ENCODE measurements around the gene DNAH1. TPM values are rescaled to one million over a fixed set of nuclear protein-coding genes. Genes with fewer than 3 reads are reported as not detected.
A peak's percentile ranks its signal among the peaks of the same experiment; 100 is the strongest.
"Not testable (repeated sequence)": the region's sequence is repeated elsewhere in the genome, so short reads cannot be mapped to it uniquely, and the experiment has no call there.

DNAH1 gene
- 0.35 and 2.3 TPM in 2 replicates for total RNA-seq

DNA sequence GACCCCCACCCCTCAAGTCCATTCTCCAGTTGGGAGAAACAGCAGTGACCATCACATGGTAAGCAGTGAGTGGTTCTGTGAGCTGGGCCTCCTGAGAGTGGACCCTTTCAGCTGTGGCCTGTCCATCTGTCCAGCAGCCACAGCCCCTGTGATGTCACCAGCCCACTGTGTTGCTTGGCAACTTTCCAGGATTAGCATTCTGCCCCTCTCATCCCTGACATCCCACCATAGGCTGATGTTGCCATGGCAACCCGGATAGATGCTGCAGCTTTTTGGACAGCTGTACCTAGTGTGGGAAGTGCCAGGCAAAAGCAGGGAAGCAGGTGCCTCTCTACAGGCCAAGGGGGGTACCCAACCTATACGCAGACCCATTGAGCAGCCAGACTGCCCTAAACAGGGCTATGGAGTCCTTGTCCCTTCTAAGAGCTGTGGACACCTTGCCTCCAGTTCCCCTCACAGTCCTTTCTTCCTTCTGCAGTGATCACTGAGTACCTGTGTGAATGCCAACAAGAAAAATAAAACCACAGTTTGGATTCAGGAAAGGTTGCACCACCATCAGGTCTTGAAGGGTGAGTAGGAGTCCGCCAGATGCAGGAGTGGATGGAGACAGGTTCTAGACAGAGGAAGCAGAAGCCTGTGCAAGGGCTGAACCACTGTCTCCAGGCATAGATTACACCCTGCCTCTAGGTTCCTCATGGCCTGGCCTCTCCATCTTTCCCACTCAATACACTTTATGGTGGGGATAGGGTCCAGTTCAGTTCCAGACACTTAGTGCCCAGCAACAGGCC, at the start of gene DNAH1:
TSS of gene DNAH1 (plus strand) at position 343 of the 788 bp plus-strand sequence. CDS start 6,124 bp downstream, outside the sequence.
- DNase-seq (ENCODE audit: low read depth) = no peak

GRCh38 chr3:52268036-52268435, 48.1 kb upstream of the DNAH1 start:
- no peak for DNase-seq (ENCODE audit: low read depth)

- DNase-seq (ENCODE audit: low read depth) = no peak
These were observed 46.3 kb upstream of the DNAH1 start for GRCh38 chr3:52269776-52270175.

DNA sequence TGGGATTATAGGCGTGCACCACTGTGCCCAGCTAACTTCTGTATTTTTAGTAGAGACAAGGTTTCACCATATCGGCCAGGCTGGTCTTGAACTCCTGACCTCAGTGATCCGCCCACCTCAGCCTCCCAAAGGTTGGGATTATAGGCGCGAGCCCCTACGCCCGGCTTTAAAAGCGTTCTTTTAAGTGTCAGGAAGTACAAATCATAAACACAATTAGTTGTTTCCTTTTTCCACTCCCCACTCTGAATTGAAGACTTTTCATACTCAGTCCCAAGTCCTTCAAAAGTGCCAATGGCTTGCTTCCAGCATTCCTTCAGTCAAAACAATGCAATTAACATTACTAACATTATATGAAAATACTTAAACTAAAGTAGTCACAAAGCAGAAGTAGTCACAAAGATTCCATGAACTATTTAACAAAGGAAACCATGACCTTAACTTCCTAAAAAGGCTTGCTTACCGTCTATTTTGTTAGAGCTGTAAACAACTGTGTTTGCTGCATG, 45.8 kb upstream of the DNAH1 start:
- DNase-seq (ENCODE audit: low read depth) = peak; percentile 51

DNA sequence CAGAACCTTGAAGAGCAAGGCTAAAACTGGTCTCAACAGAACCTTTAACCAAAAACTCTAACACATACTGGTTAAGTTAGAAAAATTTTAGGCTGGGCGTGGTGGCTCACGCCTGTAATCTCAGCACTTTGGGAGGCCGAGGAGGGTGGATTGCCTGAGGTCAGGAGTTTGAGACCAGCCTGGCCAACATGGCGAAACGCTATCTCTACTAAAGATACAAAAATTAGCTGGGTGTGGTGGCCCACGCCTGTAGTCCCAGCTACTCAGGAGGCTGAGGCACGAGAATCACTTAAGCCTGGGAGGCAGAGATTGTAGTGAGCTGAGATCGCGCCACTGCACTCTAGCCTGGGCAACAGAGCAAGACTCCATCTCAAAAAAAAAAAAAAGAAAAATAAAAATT, 43.9 kb upstream of the DNAH1 start:
- DNase-seq (ENCODE audit: low read depth) = not testable (repeated sequence)

DNA sequence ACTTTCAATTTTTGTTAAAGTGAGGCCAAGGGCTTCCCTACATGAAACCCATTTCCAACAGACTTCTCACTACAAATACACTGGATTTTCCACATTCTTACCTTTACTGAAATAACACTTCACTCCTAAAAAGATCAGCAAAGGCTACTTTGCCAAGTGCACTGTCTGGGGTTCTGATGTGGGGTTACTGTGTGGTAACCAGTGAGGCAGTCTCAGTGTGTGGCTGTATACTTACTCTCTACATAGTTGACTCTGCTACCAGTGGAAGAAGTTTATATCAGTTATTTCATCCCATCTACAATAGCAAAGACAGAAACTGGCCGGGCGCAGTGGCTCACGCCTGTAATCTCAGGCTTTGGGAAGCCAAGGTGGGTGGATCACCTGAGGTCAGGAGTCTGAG, 43.3 kb upstream of the DNAH1 start:
- DNase-seq (ENCODE audit: low read depth) = no peak

GRCh38 chr3:52274781-52275180, 41.3 kb upstream of the DNAH1 start:
- DNase-seq (ENCODE audit: low read depth) = not testable (repeated sequence)

GRCh38 chr3:52277071-52277964, 38.8 kb upstream of the DNAH1 start:
- peak; percentile 39 for DNase-seq (ENCODE audit: low read depth)

DNA sequence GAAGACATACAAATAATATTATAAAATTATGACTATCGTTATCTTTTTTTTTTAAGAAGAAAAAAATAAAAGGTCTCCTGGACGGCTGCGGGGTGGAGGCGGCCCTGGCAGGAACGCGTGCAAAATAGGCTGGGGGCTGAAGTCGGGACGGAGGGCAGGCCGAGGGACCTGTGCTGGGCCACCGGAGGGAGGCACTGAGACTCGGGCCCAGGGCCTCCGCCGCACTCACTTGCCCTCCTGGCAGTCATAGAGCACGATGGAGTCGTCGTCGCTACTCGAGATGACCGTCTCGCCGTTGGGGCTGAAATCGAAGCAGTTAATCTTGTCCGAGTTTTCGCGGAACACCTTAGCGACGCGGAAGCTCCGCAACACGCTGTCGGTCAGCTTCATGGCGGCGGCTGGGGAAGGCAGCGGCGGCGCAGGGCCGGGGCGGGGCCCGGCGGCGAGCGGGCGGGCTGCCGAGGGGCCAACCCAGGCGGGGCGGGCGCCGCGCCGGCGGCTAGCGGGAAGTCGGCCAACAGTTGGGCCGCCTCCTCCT, 38.1 kb upstream of the DNAH1 start:
- DNase-seq (ENCODE audit: low read depth) = no peak

DNA sequence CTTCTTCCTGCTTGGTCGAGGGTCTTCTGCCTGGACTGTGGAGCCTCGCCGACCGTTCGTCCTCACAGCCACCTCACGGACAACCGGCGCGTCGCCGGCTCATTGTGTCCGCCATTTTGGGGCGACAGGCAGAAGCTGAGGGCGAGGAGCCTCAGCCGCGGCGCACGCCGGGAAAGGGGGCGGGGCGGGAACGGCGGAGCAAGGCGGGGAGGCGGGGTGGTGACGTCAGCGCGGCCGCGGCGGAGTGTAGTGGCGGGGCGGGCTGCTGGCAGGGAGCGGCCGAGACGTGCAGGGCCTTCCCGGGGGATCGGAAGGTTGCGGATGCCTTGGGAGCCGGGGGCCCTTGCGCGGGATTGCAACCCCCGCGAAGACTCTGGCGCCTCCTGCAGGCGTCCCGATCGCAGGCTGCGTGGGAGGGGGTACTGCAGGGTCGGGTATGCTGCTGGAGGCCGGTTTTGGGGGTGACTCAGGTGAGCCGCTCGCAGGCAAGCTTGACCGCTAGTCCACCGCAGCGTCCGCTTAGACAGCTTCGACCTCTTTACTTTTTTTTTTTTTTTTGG, 37.5 kb upstream of the DNAH1 start, which contains the start of gene WDR82:
TSS of gene WDR82 (minus strand) at position 140 of the 560 bp plus-strand sequence. CDS start 288 bp downstream, outside the sequence.
- DNase-seq (ENCODE audit: low read depth) = peak; percentile 66

- DNase-seq (ENCODE audit: low read depth) = no peak
These were observed 36.5 kb upstream of the DNAH1 start for GRCh38 chr3:52279596-52279995.

- DNase-seq (ENCODE audit: low read depth) = peak; percentile 78
These were observed 36.1 kb upstream of the DNAH1 start for GRCh38 chr3:52280050-52280461.

DNA sequence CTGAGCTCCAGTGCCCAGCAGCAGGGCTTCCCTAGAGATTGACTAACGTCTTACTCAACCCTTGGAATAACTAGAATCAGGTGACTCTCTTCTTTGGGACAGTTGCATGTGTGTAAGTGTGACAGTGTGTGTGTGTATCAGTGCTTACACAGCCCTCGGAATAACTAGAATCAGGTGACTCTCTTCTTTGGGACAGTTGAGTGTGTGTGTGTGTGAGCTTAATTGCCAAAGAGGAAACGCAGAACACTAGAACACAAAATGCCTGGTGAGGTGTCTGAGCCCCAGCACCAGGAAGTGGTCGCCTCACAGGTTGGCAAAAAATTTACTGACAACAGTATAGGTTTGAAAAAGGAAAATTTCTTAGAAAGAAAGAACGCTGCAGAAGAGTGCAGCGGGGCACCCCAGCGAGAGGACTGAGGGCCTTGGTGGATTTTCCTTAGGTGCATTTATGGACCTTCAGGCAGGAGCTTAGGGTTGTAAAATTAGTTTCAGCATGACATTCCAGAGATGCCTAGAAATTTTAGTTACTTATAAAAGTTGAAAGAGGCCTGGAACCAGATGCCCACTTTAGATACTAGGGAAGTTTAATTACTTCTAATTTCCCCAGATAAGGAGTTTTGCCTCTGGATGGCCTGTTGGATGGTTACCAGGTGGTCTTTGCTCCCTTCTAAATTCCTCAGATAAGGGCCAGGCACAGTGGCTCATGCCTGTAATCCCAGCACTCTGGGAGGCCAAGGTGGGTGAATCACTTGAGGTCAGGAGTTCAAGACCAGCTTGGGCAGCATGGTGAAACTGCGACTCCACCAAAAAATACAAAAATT, 33.9 kb upstream of the DNAH1 start:
- DNase-seq (ENCODE audit: low read depth) = peak; percentile 74

DNA sequence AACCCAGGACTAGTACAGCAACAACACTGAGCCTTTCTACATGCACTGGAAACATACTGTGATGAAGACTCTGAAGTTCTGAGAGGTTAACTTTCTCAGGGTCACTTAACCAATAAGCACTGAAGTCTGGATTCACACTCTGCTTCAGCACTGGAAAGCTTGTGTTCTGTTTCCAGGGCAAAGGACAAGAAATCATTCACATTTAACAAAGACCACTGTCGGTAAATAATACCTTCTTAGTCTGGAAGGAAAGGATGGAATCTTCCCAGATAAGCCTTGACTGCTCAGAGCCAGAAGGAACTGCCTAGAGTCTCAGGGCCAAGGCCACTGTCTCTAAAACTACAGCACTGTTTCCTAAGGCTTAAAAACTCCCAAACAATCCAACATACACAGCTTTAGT, 32.8 kb upstream of the DNAH1 start:
- DNase-seq (ENCODE audit: low read depth) = no peak

DNA sequence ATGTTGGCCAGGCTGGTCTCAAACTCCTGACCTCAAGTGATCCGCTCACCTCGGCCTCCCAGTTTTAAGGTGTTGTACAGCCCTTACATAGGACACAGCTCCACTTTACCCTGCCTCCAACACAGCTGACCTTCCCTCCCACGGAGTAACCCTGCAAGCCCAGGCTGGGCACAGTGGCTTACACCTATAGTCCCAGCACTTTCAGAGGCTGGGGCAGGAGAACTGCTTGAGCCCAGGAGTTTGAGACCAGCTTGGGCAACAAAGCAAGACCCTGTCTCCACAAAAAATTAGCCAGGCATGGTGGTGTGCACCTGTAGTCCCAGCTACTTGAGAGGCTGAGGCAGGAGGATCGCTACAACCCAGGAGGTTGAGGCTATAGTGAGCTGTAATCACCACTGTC, 32.1 kb upstream of the DNAH1 start:
- not testable (repeated sequence) for DNase-seq (ENCODE audit: low read depth)

DNA sequence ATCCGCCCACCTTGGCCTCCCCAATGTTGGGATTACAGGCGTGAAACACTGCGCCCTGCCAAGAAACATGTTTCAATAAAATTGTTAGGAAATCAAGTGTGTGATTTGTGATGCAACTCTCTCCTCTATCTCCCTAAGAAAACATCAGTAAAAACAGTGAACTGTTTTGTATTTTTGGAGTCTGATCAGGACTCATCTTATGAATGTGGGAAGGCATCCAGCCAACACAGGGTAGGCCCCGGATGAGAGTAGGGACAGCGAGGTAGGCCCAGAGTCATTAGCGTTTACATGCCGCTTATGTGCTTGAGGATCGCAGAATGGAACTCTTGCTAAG, 29.4 kb upstream of the DNAH1 start:
- peak; percentile 59 for DNase-seq (ENCODE audit: low read depth)

DNA sequence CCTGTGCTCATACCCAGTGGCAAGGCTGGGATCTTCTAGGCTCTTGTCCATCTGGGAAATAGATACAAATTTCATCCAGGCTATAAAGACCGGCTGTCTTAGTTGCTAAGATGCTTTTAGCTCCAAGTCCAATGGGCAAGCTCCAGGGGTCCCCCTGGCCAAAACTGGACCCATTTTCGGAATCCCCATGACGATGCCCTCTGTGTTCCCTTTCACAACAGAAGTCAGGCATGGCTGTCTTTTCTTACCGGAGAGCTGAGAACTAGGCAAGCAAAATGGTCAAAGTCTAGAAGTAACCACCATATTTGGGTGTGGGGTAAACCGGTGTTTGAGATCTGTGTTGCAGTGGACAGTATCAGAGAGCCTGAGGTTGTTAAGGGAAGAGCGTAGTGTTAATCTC, 27.4 kb upstream of the DNAH1 start:
- DNase-seq (ENCODE audit: low read depth) = no peak

DNA sequence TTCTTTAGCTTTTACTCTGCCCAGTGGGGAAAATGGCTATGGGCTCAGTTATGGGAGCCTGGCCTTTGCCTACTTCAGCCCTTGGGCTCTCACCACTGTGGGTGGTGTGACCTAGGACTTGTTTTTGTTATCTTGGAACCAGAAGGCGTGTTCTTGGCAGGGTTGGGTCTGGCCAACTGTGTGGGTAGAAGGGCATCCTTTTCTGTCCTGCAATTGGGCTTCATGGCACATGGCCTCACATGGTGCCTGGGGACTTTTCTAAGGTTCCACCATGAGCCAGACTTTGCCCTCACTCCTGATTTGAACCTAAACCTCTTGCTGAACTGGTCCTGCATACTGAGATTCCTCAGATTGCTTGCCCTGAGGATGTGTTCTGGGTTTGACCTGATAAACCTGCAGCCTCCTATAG, 26.8 kb upstream of the DNAH1 start:
- no peak for DNase-seq (ENCODE audit: low read depth)

DNA sequence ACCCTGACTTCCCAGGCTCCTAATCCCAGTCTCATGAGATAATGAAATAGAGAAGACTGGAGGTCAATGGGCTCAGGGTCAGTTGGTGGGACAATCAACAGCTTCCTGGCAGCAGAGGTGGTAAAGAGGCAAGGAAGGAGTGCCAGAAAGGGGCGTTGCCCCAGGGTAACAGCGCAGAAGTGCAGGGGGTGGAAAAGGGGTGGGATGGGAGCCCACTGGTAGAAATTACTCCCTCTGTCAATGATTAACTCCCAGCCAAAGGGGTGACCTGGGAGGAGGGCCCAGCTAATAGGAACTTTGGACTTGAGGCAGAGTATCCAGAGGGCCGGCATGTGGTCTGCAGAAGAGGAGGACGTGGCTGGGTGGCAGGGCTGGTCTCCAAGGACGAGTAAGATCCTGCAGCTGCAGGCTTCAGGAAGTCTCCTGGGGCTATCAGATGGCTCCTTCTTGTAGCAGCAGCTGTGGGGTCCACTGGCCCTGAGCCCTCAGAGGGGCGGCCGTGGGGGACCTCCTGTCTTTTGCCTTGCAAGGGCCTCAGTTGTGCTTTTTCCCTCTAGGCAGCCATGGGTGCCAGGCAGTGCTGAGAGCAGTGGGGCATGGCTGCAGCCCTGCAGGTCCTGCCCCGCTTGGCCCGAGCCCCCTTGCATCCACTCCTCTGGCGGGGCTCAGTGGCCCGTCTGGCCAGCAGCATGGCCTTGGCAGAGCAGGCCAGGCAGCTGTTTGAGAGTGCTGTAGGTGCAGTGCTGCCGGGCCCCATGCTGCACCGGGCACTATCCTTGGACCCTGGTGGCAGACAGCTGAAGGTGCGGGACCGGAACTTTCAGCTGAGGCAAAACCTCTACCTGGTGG, 26.1 kb upstream of the DNAH1 start:
- peak; percentile 54 for DNase-seq (ENCODE audit: low read depth)
